GM12801 (cell line): ENCODE measurements around the gene RAPGEF6.

ENCODE experiments used
- CTCF ChIP-seq: IDR thresholded peaks from one replicate; pipeline ENCODE4 v1.5.1; 2011; ENCODE audit warnings: control low read depth; ENCODE audit not compliant: insufficient read length; ENCODE audit errors: extremely low read depth

The RAPGEF6 gene

GRCh38 chr5:131482617-131483016 lies 152.4 kb downstream of the RAPGEF6 start:
- no peak for TF ChIP-seq CTCF

- TF ChIP-seq CTCF: no peak
Measured at GRCh38 chr5:131481569-131481968, 153.5 kb downstream of the RAPGEF6 start.

GRCh38 chr5:131475541-131475941 lies 159.5 kb downstream of the RAPGEF6 start:
- no peak for TF ChIP-seq CTCF

GRCh38 chr5:131473731-131474130 lies 161.3 kb downstream of the RAPGEF6 start:
- no peak for TF ChIP-seq CTCF

GRCh38 chr5:131466171-131466766 lies 168.8 kb downstream of the RAPGEF6 start:
- no peak for TF ChIP-seq CTCF

- TF ChIP-seq CTCF: no peak
Measured at GRCh38 chr5:131463656-131464055, 171.4 kb downstream of the RAPGEF6 start.

- TF ChIP-seq CTCF: no peak
Measured at GRCh38 chr5:131462454-131462853, 172.6 kb downstream of the RAPGEF6 start.
